ENCODE results near the gene LSP1.

LSP1 gene

DNA sequence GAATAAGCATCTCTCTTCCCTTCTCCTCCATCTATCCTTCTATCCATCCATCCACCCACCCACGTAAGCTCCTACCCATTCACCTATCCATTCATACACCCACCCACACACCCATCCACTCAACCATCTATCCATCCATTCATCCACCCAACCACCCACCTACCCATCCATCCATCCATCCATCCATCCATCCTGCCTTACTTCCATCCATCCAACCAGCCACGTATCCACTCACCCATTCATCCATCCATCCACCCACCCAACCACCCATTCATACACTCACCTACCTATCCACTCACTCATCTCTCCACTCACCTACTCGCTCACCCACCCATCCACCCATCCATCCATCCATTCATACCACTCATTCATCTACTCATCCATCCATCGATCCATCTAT, 79.8 kb downstream of the LSP1 start:
- no peak overlapping the region for H3K4me3 ChIP-seq (ENCODE audit: low read depth, low read length)
- no peak for DNase-seq (ENCODE audit: low read depth, low spot score)
- TF ChIP-seq, protein P1, sequence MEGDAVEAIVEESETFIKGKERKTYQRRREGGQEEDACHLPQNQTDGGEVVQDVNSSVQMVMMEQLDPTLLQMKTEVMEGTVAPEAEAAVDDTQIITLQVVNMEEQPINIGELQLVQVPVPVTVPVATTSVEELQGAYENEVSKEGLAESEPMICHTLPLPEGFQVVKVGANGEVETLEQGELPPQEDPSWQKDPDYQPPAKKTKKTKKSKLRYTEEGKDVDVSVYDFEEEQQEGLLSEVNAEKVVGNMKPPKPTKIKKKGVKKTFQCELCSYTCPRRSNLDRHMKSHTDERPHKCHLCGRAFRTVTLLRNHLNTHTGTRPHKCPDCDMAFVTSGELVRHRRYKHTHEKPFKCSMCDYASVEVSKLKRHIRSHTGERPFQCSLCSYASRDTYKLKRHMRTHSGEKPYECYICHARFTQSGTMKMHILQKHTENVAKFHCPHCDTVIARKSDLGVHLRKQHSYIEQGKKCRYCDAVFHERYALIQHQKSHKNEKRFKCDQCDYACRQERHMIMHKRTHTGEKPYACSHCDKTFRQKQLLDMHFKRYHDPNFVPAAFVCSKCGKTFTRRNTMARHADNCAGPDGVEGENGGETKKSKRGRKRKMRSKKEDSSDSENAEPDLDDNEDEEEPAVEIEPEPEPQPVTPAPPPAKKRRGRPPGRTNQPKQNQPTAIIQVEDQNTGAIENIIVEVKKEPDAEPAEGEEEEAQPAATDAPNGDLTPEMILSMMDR (IDR thresholded peaks at IDR 0.05; ENCODE audit: low read depth, low read length), result no peak
- in situ Hi-C loops (cut with HindIII; ENCODE audit: low sequenced_read_pairs), result no loop called here

DNA sequence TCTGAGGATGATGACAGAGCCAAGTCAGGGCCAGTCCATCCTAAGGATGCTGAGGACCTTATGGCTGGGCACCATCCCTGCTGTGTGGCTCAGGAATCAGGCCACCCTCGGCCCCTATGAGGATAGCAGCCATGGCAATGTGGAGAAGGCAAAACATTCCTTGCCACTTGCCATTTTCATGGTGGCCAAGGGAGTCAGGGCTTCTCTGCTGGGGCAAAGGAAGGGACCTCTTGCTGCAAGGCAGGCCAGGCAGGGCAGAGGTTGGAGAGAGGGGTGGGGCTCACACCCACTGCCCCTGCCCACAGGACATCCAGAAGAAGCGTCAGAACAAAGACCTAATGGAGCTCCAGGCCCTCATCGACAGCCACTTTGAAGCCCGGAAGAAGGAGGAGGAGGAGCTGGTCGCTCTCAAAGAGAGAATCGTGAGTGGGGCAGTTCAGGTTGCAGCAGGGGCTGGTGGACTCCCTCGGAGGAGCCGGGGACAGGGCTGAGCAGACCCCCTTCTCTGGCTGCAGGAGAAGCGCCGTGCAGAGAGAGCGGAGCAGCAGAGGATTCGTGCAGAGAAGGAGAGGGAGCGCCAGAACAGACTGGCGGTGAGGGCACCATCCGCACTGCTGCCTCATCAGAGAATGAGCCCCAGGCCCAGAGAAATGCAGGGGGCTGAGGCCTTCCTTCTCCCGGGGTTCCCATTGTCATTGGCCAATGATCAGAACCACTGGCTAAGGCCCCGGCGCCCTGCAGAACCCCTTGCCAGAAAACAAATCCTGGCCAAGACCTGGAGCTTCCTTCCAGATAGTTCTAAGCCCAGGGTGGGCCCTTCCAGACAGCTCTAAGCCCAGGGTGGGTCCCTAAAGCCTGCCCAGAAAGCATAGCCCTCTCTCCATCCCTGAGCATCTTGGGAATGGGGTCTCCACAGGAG, 80.8 kb downstream of the LSP1 start:
- no peak for DNase-seq (ENCODE audit: low read depth, low spot score)
- TF ChIP-seq, protein P1 (IDR thresholded peaks at IDR 0.05; ENCODE audit: low read depth, low read length), result no peak
- no peak overlapping the region for H3K4me3 ChIP-seq (ENCODE audit: low read depth, low read length)
- in situ Hi-C loops (cut with HindIII; ENCODE audit: low sequenced_read_pairs), result no loop called here

DNA sequence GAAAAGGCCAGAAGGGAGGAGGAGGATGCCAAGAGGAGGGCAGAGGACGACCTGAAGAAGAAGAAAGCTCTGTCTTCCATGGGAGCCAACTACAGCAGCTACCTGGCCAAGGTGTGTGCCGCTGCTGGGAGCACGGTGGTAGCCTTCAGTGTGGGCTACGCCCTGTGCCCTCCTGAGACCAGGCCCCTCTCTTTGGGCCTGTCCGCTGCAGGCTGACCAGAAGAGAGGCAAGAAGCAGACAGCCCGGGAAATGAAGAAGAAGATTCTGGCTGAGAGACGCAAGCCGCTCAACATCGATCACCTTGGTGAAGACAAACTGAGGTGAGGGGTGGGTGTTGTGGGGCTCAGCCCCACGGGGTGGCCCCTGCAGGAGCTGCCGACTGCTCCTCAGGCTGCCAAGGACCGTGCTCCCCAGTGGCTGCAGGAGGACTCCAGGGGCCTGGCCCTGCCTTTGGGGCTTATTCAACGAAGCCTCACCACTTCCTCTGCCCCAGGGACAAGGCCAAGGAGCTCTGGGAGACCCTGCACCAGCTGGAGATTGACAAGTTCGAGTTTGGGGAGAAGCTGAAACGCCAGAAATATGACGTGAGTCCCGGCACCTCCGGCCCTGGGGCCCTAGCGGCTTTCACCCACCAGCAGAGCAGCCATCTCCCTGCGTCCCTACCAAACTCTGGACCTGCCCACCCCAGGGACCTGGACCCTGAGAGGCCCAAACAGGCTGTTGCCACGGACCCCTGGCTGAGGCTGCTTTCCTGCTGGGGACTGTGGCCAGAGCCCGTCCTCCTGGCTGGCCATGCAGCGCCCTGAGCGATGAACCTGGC, 81.7 kb downstream of the LSP1 start:
- no peak overlapping the region for H3K4me3 ChIP-seq (ENCODE audit: low read depth, low read length)
- in situ Hi-C loops (cut with HindIII; ENCODE audit: low sequenced_read_pairs), result no loop called here
- TF ChIP-seq, protein P1 (IDR thresholded peaks at IDR 0.05; ENCODE audit: low read depth, low read length), result no peak
- no peak for DNase-seq (ENCODE audit: low read depth, low spot score)

DNA sequence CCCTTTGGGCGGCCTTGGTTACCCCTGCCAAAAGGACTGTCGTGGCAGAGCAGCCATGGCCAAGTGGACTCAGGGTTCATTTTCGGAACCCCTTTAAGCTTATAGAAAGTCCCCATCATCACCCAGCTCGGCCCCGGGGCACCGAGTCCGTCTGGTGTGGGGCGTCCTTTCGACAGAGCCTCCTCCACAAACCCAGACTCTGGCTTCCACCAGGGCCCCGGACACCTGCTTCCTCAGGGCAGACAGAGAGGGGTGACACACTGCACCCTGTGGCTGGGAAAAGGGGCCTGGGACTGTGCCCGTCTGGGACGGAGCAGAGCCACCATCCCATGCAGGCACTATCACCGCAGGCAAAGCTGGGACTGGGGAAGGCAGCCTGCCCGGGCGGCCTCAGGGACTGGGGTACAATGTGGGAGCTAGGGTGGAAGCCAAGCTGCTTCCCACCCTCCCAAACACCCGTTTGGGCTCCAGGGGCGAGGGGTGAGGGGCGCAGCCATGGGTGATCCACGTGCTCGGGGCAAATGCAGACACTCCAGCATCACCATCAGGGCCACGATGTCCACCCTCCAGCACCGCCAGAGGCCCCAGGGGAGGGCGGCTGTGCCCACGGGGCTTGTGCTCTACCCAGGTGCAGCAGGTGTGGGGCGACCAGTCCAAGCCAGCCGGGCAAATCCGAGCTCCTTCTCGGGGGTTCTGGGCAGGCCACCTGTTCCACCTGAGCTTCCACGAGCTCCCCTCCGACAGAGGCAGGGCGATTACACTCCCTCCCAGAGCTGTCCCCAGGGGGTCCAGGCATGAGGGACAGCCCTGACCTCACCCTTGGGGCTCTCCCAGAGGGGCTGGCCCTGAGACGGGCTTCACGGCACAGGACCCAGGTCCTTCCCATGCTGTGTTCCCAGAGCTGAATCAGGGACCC, 82.5 kb downstream of the LSP1 start:
- TF ChIP-seq, protein P1 (IDR thresholded peaks at IDR 0.05; ENCODE audit: low read depth, low read length), result no peak
- DNase-seq (ENCODE audit: low read depth, low spot score), result no peak
- H3K4me3 ChIP-seq (ENCODE audit: low read depth, low read length), result no peak overlapping the region
- in situ Hi-C loops (cut with HindIII; ENCODE audit: low sequenced_read_pairs), result no loop called here

DNA sequence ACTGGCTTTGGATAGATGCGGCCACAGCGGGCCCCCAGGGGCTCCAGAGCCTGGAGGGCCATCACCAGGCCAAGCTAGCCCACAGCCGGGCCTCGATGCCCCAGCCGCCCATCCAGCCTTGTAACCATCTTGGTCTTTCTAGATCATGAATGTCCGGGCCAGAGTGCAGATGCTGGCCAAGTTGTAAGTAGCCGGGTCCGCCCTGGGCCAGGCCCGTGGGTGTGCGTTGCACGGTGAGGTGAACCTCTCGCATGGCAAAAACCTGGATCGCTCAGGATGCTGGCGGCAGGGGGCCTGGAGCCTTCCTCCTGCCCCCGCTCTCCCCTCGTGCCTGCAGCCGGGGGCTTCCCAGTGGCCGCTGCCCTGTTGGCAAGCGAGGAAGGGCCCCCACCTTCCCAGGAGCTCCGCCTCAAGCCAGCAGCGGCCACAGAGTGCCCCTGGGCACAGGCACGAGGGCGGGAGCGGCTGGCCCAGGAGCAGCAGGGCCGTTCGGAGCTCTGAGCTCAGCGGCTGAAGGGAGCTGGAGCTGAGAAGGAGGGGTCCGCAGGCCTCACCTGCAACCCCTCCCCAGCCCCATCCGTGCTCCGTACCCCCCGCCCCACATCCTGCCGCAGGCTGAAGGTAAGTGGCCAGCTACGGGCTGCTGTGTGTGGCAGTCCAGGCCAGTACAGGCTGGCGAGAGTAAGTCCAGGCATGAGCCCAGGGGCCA, 83.3 kb downstream of the LSP1 start:
- DNase-seq (ENCODE audit: low read depth, low spot score), result no peak
- TF ChIP-seq, protein P1 (IDR thresholded peaks at IDR 0.05; ENCODE audit: low read depth, low read length), result no peak
- in situ Hi-C loops (cut with HindIII; ENCODE audit: low sequenced_read_pairs), result no loop called here
- H3K4me3 ChIP-seq (ENCODE audit: low read depth, low read length), result no peak overlapping the region

Measured in astrocyte of the spinal cord (primary cell).